HG03135 (cell line): ENCODE results near the gene TRAF1.

ENCODE experiments used
- ATAC-seq: cut with Tn5 transposase; IDR thresholded peaks from one replicate; pipeline ENCODE4 v1.9.1; 2021; ENCODE audit warnings: mild to moderate bottlenecking, moderate library complexity; ENCODE audit not compliant: unreplicated experiment

Gene TRAF1

GRCh38 chr9:120924698-120925534 lies 1.7 kb downstream of the TRAF1 start:
- no peak for ATAC-seq

- ATAC-seq: no peak
These were observed 2.8 kb downstream of the TRAF1 start for GRCh38 chr9:120923620-120924328.

- ATAC-seq: no peak
These were observed 4.0 kb downstream of the TRAF1 start for GRCh38 chr9:120922404-120923195.

GRCh38 chr9:120921661-120922181 lies 4.9 kb downstream of the TRAF1 start:
- no peak for ATAC-seq

GRCh38 chr9:120920806-120921178 lies 5.8 kb downstream of the TRAF1 start:
- ATAC-seq: no peak

- ATAC-seq: no peak
These were observed 6.5 kb downstream of the TRAF1 start for GRCh38 chr9:120919843-120920805.

- no peak for ATAC-seq
These were observed 7.4 kb downstream of the TRAF1 start for GRCh38 chr9:120918931-120919842.

- no peak for ATAC-seq
These were observed 8.4 kb downstream of the TRAF1 start for GRCh38 chr9:120917929-120918762.

- ATAC-seq: no peak
These were observed 9.4 kb downstream of the TRAF1 start for GRCh38 chr9:120916991-120917880.

GRCh38 chr9:120916588-120916987 lies 10.0 kb downstream of the TRAF1 start:
- ATAC-seq: no peak

GRCh38 chr9:120915854-120916470 lies 10.6 kb downstream of the TRAF1 start:
- no peak for ATAC-seq

- no peak for ATAC-seq
These were observed 11.6 kb downstream of the TRAF1 start for GRCh38 chr9:120914953-120915352.

- ATAC-seq: no peak
These were observed 12.2 kb downstream of the TRAF1 start for GRCh38 chr9:120914396-120914795.

- no peak for ATAC-seq
These were observed 12.8 kb downstream of the TRAF1 start for GRCh38 chr9:120913647-120914264.

- no peak for ATAC-seq
These were observed 13.5 kb downstream of the TRAF1 start for GRCh38 chr9:120912958-120913646.
